Transverse colon (tissue), 4 donors: Measurements from ENCODE around the gene CYP4B1. TPM values are rescaled to one million over a fixed set of nuclear protein-coding genes. Genes with fewer than 3 reads are reported as not detected.

ENCODE experiments used
- DNase-seq: peaks from one replicate; pipeline ENCODE4 v3.0.0-alpha.2; 2019
- H3K27ac ChIP-seq, 4 donors: fragments of 200-600 bp; sonication (generic); 2 replicates each; pipeline ENCODE4 v1.5.1; 2016 to 2018; ENCODE audit warnings: inconsistent platforms in 4 of 4
- H3K27me3 ChIP-seq: fragments of 200-600 bp; sonication (generic); 2 replicates; pipeline ENCODE4 v1.5.1; 2017; ENCODE audit warnings: inconsistent platforms
- H3K36me3 ChIP-seq, 4 donors: fragments of 200-600 bp; sonication (generic); 2 replicates each; pipeline ENCODE4 v1.5.1; 2017 to 2019; ENCODE audit warnings: inconsistent platforms in 4 of 4
- H3K4me1 ChIP-seq, 4 donors: fragments of 200-600 bp; sonication (generic); 2 replicates each; pipeline ENCODE4 v1.5.1; 2017 to 2020; ENCODE audit warnings: inconsistent platforms in 4 of 4
- H3K4me3 ChIP-seq, 4 donors: fragments of 200-600 bp; sonication (generic); 1 replicate in 1 of 4; 2 replicates in 3 of 4; pipeline versions ENCODE4 v1.5.1 to v1.6.1; 2017 to 2019; ENCODE audit warnings: inconsistent platforms in 4 of 4
- H3K9me3 ChIP-seq, 2 donors: fragments of 200-600 bp; sonication (generic); 2 replicates each; pipeline ENCODE4 v1.5.1; 2017 to 2019; ENCODE audit warnings: inconsistent platforms in 2 of 2
- EP300 ChIP-seq: sonication (generic); formaldehyde crosslinking; IDR thresholded peaks from one replicate; pipeline ENCODE4 v1.6.1; 2017; ENCODE audit warnings: antibody characterized with exemption, low read depth
- POLR2A ChIP-seq: fragments of 450-650 bp; IDR thresholded peaks from one replicate; pipeline ENCODE4 v1.6.1; 2016; ENCODE audit warnings: antibody characterized with exemption, mild to moderate bottlenecking, moderate library complexity
- POLR2AphosphoS5 ChIP-seq, 3 donors: sonication (generic); formaldehyde crosslinking; IDR thresholded peaks; one replicate each; pipeline ENCODE4 v1.6.1; 2016; ENCODE audit warnings: antibody characterized with exemption in 3 of 3
- WGBS, 2 donors: methylation state at CpG; one replicate each; pipeline ENCODE4 v1.1.5; 2018; ENCODE audit warnings: low coverage in 1 of 2; 5-methylcytosine and 5-hydroxymethylcytosine counted together
- in situ Hi-C, 4 donors: fragments of 200-750 bp; cut with MboI; loops; one replicate each; pipeline versions ENCODE4 v1.15.0 to v1.15.1; 2017; ENCODE audit warnings: low sequenced_read_pairs in 3 of 4, low pct_ligation_motif_present in 1 of 4, low pct_unique_long_range_greater_than_20kb in 1 of 4
- intact Hi-C: fragments of 100-400 bp; cut with DNase I; formaldehyde crosslinking; loops from one replicate; pipeline ENCODE4 v1.15.1; 2023; ENCODE audit warnings: low total_unique reads
- total RNA-seq, 4 donors: library from RNA; depleted of rRNA; stranded (reverse); fragments of >200 nt; gene quantifications; one replicate each; pipeline ENCODE4 v1.1.0, GENCODE V29; 2016
- TF ChIP-seq, protein P1 (sequence below), 5 experiments: fragments of 200-600 bp in 3 of 5; fragments of 450-650 bp in 2 of 5; sonication (generic) in 3 of 5; IDR thresholded peaks; 1 replicate in 2 of 5; 2 replicates in 3 of 5; pipeline ENCODE4 v1.5.1; 2016 to 2017; ENCODE audit warnings: antibody characterized with exemption in 5 of 5, inconsistent platforms in 3 of 5, mild to moderate bottlenecking in 2 of 5, moderate library complexity in 1 of 5

The CYP4B1 gene
- total RNA-seq, 4 donors from 2014 or later: 2.4 to 77.8 (median 25.2) TPM

GRCh38 chr1:46761740-46762139, 37.1 kb upstream of the CYP4B1 start:
- TF ChIP-seq POLR2AphosphoS5 (IDR thresholded peaks at IDR 0.05): no peak
- TF ChIP-seq, protein P1, sequence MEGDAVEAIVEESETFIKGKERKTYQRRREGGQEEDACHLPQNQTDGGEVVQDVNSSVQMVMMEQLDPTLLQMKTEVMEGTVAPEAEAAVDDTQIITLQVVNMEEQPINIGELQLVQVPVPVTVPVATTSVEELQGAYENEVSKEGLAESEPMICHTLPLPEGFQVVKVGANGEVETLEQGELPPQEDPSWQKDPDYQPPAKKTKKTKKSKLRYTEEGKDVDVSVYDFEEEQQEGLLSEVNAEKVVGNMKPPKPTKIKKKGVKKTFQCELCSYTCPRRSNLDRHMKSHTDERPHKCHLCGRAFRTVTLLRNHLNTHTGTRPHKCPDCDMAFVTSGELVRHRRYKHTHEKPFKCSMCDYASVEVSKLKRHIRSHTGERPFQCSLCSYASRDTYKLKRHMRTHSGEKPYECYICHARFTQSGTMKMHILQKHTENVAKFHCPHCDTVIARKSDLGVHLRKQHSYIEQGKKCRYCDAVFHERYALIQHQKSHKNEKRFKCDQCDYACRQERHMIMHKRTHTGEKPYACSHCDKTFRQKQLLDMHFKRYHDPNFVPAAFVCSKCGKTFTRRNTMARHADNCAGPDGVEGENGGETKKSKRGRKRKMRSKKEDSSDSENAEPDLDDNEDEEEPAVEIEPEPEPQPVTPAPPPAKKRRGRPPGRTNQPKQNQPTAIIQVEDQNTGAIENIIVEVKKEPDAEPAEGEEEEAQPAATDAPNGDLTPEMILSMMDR (IDR thresholded peaks at IDR 0.05): no peak
- no peak for TF ChIP-seq EP300
- no peak for TF ChIP-seq POLR2A
- H3K27me3 ChIP-seq: no peaks in the 10 kb centered on the region
- no peak overlapping the region for H3K4me3 ChIP-seq
- no peaks in the 10 kb centered on the region for H3K4me1 ChIP-seq
- no peaks in the 10 kb centered on the region for H3K36me3 ChIP-seq
- no peaks in the 10 kb centered on the region for H3K9me3 ChIP-seq
- in situ Hi-C loops (no loop called here), intact Hi-C loops (no loop called here)
- DNase-seq: no peak
- no peak overlapping the region for H3K27ac ChIP-seq

DNA sequence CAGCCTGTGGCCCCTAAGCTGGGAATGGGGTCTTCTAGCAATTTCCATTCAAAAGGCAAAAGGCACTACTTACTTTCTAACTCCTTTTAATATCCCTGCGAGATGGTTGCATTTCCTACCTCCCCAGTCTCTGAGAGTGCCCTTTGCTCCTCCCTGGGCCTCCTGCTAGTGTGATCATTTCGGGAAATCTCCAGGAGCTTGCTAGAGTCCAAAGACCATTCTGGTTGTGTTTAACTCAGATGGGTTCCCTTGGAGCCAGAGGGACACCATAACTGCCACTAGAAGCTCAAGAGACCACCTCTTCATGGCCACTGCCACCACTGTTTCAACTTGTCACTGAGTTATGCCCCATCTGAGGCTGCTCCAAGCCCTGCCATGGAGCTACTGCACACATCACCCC, 34.4 kb upstream of the CYP4B1 start:
- intact Hi-C loops (no loop called here), in situ Hi-C loops (no loop called here)
- Histone ChIP-seq H3K27ac (no peak overlapping the region), H3K4me1 (no peaks in the 10 kb centered on the region), H3K9me3 (peaks cover 0 to 6% of the 10 kb centered on the region in 2 donors), H3K36me3 (no peaks in the 10 kb centered on the region), H3K4me3 (no peak overlapping the region), H3K27me3 (no peaks in the 10 kb centered on the region)
- TF ChIP-seq POLR2AphosphoS5 (IDR thresholded peaks at IDR 0.05) (no peak), POLR2A (no peak), EP300 (no peak)
- TF ChIP-seq, protein P1 (IDR thresholded peaks at IDR 0.05): no peak
- WGBS, 2 donors: 33% methylated on average over 2 of the region's 2 CpGs; no CpG with 5 or more reads in 1 of the 2 donors
- DNase-seq: no peak

DNA sequence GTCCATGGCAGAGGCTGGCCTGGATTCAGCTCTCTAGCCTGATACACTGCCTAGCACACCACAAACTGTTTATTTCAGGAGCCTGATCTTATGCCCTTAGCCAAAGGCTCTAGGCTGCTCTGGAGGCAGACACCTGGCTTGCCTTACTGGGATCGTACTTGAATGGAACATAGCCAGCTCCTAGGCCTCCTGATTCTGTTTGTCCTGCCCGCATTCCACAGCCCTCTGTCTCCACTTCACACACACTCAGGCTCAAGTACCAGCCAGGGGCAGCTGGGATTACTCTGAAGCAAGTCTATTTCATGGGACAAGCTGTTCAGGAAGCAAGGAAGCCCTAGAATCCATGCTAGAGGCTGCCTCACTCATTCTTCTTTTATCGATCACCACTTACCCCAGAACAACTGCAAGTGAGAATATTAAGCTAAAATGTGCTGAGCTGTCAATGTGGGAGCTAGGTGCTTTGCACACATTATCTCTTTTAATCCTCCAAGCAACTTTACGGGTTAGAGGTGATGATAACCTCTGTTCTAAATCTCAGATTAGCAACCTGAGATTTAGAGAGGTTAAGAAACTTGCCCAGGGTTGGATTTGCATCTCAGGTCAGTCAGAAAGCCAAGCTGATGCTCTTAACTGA, 31.1 kb upstream of the CYP4B1 start:
- in situ Hi-C loops (no loop called here), intact Hi-C loops (no loop called here)
- no peak overlapping the region for H3K4me3 ChIP-seq
- no peak for TF ChIP-seq POLR2A
- TF ChIP-seq, protein P1 (IDR thresholded peaks at IDR 0.05): no peak
- TF ChIP-seq POLR2AphosphoS5 (IDR thresholded peaks at IDR 0.05): no peak
- no peak for TF ChIP-seq EP300
- H3K36me3 ChIP-seq: no peaks in the 10 kb centered on the region
- DNase-seq: no peak
- peaks cover 25 to 26% of the 10 kb centered on the region in 2 donors for H3K9me3 ChIP-seq
- H3K4me1 ChIP-seq: no peaks in the 10 kb centered on the region
- H3K27ac ChIP-seq: no peak overlapping the region
- 78% methylated on average over 4 of the region's 4 CpGs; no CpG with 5 or more reads in 1 of the 2 donors for WGBS, 2 donors
- H3K27me3 ChIP-seq: no peaks in the 10 kb centered on the region

- Histone ChIP-seq H3K9me3 (peaks cover 25 to 26% of the 10 kb centered on the region in 2 donors), H3K27me3 (no peaks in the 10 kb centered on the region), H3K4me3 (no peak overlapping the region), H3K27ac (no peak overlapping the region), H3K4me1 (no peaks in the 10 kb centered on the region), H3K36me3 (no peaks in the 10 kb centered on the region)
- DNase-seq: no peak
- no peak for TF ChIP-seq POLR2A
- TF ChIP-seq, protein P1 (IDR thresholded peaks at IDR 0.05): no peak
- TF ChIP-seq EP300: no peak
- no peak for TF ChIP-seq POLR2AphosphoS5 (IDR thresholded peaks at IDR 0.05)
- 85 to 100% methylated on average over 3 to 5 of the region's 5 CpGs for WGBS, 2 donors
- intact Hi-C loops: no loop called here
- in situ Hi-C loops: no loop called here
Observed at GRCh38 chr1:46768445-46768844, 30.4 kb upstream of the CYP4B1 start.
